OCI-LY7 (cell line): ENCODE data around the gene CWC27. TPM values are rescaled to one million over a fixed set of nuclear protein-coding genes. Genes with fewer than 3 reads are reported as not detected.

Source experiments
- BruUV-seq: library from RNA; stranded (reverse); fragments of 400-500 nt; replicated peaks from 2 replicates; lab custom pipeline; 2021; lab: Mats Ljungman, UMichigan
- CTCF ChIA-PET: fragments of 300-600 bp; sonication (Branson Sonifier 250); formaldehyde crosslinking; loops from one replicate; lab custom pipeline; 2022; ENCODE audit warnings: antibody characterized with exemption; ENCODE audit not compliant: unreplicated experiment; lab: Charles Lee
- POLR2A ChIA-PET: fragments of 300-600 bp; sonication (Branson Sonifier 250); formaldehyde crosslinking; loops from one replicate; lab custom pipeline; 2022; ENCODE audit warnings: antibody characterized with exemption; lab: Charles Lee
- DNase-seq: peaks from one replicate; pipeline ENCODE4 v3.0.0-alpha.2; 2015; ENCODE audit warnings: low spot score
- H2AFZ ChIP-seq: fragments of 200-600 bp; sonication (generic), shearing (Covaris generic); 2 replicates; pipeline ENCODE4 v1.6.1; 2014; ENCODE audit warnings: mild to moderate bottlenecking, antibody characterized with exemption, low read length, moderate library complexity
- H3K27ac ChIP-seq: fragments of 200-600 bp; sonication (generic); 2 replicates; pipeline ENCODE4 v1.5.1; 2014; ENCODE audit warnings: mixed run types, low read depth, mild to moderate bottlenecking, moderate library complexity, low read length, inconsistent platforms; ENCODE audit not compliant: poor library complexity, severe bottlenecking
- H3K36me3 ChIP-seq: fragments of 200-600 bp; sonication (generic); 2 replicates; pipeline ENCODE4 v1.6.1; 2014; ENCODE audit warnings: mild to moderate bottlenecking, antibody characterized with exemption, low read length, moderate library complexity, mixed read lengths; ENCODE audit not compliant: insufficient read depth
- H3K4me1 ChIP-seq: fragments of 200-600 bp; sonication (generic); 2 replicates; pipeline ENCODE4 v1.5.1; 2014; ENCODE audit warnings: mild to moderate bottlenecking, low read length; ENCODE audit not compliant: insufficient read depth, poor library complexity, severe bottlenecking
- H3K4me2 ChIP-seq: fragments of 200-600 bp; sonication (generic); 2 replicates; pipeline ENCODE4 v1.6.1; 2014; ENCODE audit warnings: mild to moderate bottlenecking, low read length
- H3K4me3 ChIP-seq: fragments of 200-600 bp; sonication (generic); 2 replicates; pipeline ENCODE4 v1.5.1; 2014; ENCODE audit warnings: mild to moderate bottlenecking, low read depth, low read length; ENCODE audit not compliant: poor library complexity, severe bottlenecking
- H3K79me2 ChIP-seq: fragments of 200-600 bp; sonication (generic); 2 replicates; pipeline ENCODE4 v1.6.1; 2016; ENCODE audit warnings: low read depth, mild to moderate bottlenecking, low read length, moderate library complexity, mixed read lengths; ENCODE audit not compliant: insufficient read depth
- H3K9me2 ChIP-seq: fragments of 200-600 bp; sonication (generic); 2 replicates; pipeline ENCODE4 v1.6.1; 2016; ENCODE audit warnings: mild to moderate bottlenecking, low read length, mixed read lengths; ENCODE audit not compliant: insufficient read depth
- H3K9me3 ChIP-seq: fragments of 200-600 bp; sonication (generic); 2 replicates; pipeline ENCODE4 v1.6.1; 2014; ENCODE audit warnings: mild to moderate bottlenecking, mixed run types, low read length, mixed read lengths
- H4K20me1 ChIP-seq: fragments of 200-600 bp; sonication (generic); 2 replicates; pipeline ENCODE4 v1.6.1; 2014; ENCODE audit warnings: mild to moderate bottlenecking, antibody characterized with exemption, low read length, moderate library complexity, mixed read lengths; ENCODE audit not compliant: insufficient read depth
- CTCF ChIP-seq: fragments of 200-600 bp; sonication (generic); conservative IDR thresholded peaks from 2 replicates; pipeline ENCODE4 v1.5.1; 2014; ENCODE audit warnings: mild to moderate bottlenecking, antibody characterized with exemption, low read length, moderate library complexity, mixed read lengths
- EZH2phosphoT487 ChIP-seq: fragments of 200-600 bp; sonication (generic); IDR thresholded peaks from 2 replicates; pipeline ENCODE4 v1.6.1; 2018; ENCODE audit warnings: low read depth, borderline replicate concordance, mild to moderate bottlenecking, mixed run types, antibody characterized with exemption, low read length, moderate library complexity, mixed read lengths
- intact Hi-C: fragments of 100-400 bp; cut with micrococcal nuclease; formaldehyde crosslinking; loops from one replicate; pipeline ENCODE4 v1.10.0; 2022; ENCODE audit not compliant: unreplicated experiment
- total RNA-seq, 2 experiments: library from RNA; depleted of rRNA in 1 of 2; stranded (reverse); fragments of >200 nt in 1 of 2; shearing (Covaris generic) in 1 of 2; gene quantifications; 2 replicates each; pipeline ENCODE4 v1.2.3, GENCODE V29; 2014 to 2022

CWC27 gene
- total RNA-seq, 2 experiments from 2014 or later, result 15.4 to 33.1 TPM

DNA sequence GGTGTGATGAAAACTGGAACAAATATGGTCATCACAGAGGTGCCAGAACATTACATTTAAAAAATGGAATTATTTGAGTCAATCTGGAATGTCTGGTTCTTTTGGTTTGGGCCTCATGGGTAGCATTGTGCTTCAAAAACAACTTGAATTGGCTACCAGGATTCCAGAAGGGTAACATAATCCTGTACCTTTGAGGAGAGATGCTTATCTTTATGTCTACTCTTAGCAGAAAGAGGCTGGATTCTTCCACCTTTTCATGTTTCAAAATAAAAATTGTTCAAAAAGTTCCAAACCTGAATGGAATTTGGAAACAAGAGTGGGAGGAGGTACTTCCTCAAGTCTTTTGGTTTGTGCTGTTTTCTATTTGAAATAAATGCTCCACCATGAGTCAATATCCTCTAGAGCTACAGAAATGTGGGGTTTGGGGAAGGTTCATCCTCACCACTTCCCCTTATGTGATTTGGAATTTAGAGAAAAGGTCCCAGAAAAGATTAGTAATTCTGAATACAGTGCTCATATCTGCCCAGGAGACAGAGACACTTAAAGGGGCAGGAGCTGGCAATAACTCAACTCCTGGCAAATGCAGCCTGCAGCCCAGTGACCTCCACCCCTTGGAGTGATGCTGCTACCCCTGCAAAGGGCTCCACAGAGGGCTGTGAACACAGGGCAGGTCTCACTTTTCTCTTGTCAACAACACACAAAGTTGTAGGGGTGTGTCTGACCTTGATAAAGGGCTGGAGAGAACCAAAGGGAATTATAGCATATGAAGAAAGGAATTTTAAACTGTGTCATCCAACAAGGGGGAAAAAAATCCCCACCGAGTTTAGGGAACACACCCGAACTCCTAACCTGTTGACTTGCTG lies 272.8 kb downstream of the CWC27 start:
- intact Hi-C loops, result no loop called here
- no peaks in the 10 kb centered on the region for H3K9me3 ChIP-seq
- no peaks in the 10 kb centered on the region for H3K79me2 ChIP-seq
- TF ChIP-seq CTCF, result no peak
- TF ChIP-seq EZH2phosphoT487, result no peak
- CTCF ChIA-PET, result no interaction called here
- no peaks in the 10 kb centered on the region for H3K36me3 ChIP-seq
- no peak overlapping the region for H3K4me3 ChIP-seq
- no peak overlapping the region for H3K4me2 ChIP-seq
- no peaks in the 10 kb centered on the region for H4K20me1 ChIP-seq
- no TSS peak for BruUV-seq
- no peak for DNase-seq
- H3K27ac ChIP-seq, result no peak overlapping the region
- POLR2A ChIA-PET, result interaction anchor here (1.9 kb wide), 1 partner anchor 24 kb away, joined by 4 read pairs; no protein-coding TSS in a partner anchor
- H3K4me1 ChIP-seq, result peaks cover 50% of the 10 kb centered on the region
- H2AFZ ChIP-seq, result no peak overlapping the region
- H3K9me2 ChIP-seq, result no peaks in the 10 kb centered on the region

DNA sequence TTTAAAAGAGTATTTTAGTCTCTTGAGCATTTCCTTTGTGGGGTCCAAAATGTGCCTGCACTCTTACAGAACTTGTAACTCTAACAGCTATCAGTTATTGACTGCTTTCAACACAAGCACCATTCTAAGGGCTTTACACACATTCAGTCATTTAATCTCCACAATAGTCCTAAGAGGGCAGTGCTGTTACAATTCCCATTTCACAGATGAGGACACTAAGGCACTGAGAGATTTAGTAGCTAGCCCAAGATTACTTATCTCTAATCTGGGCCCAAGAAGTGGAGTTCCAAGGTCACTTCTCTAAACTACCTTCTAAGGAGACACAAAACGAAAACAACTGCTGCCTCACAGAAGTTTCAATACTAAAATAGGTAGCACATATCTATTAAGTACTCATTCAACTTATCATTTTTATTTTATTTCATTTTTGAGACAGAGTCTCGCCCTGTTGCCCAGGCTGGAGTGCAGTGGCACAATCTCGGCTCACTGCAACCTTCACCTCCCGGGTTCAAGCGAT lies 275.2 kb downstream of the CWC27 start:
- peak; percentile 31 for DNase-seq
- H3K9me2 ChIP-seq, result no peaks in the 10 kb centered on the region
- ChIA-PET CTCF (interaction anchor here (0.6 kb wide), 1 partner anchor 10 kb away, joined by 3 read pairs; no protein-coding TSS in a partner anchor), POLR2A (interaction anchor here (0.7 to 2.1 kb wide), 6 partner anchors 11 to 860 kb away, joined by 3 to 6 read pairs (median 4); no protein-coding TSS in a partner anchor)
- intact Hi-C loops, result no loop called here
- BruUV-seq, result no TSS peak
- H3K4me1 ChIP-seq, result peaks cover 56% of the 10 kb centered on the region
- H4K20me1 ChIP-seq, result no peaks in the 10 kb centered on the region
- no peak overlapping the region for H3K27ac ChIP-seq
- peak overlapping the region; percentile 34; the same call in 1 of the 2 replicates for H2AFZ ChIP-seq
- H3K79me2 ChIP-seq, result no peaks in the 10 kb centered on the region
- no peak overlapping the region for H3K4me3 ChIP-seq
- H3K9me3 ChIP-seq, result no peaks in the 10 kb centered on the region
- no peaks in the 10 kb centered on the region for H3K36me3 ChIP-seq
- no peak for TF ChIP-seq EZH2phosphoT487
- no peak for TF ChIP-seq CTCF
- peak overlapping the region; percentile 7; the same call in 1 of the 2 replicates for H3K4me2 ChIP-seq
